ENCODE results near the gene MCRIP2. TPM values are rescaled to one million over a fixed set of nuclear protein-coding genes. Genes with fewer than 3 reads are reported as not detected.

The MCRIP2 gene
- total RNA-seq, 1 donor from 2014 or later, result 16.6 TPM

DNA sequence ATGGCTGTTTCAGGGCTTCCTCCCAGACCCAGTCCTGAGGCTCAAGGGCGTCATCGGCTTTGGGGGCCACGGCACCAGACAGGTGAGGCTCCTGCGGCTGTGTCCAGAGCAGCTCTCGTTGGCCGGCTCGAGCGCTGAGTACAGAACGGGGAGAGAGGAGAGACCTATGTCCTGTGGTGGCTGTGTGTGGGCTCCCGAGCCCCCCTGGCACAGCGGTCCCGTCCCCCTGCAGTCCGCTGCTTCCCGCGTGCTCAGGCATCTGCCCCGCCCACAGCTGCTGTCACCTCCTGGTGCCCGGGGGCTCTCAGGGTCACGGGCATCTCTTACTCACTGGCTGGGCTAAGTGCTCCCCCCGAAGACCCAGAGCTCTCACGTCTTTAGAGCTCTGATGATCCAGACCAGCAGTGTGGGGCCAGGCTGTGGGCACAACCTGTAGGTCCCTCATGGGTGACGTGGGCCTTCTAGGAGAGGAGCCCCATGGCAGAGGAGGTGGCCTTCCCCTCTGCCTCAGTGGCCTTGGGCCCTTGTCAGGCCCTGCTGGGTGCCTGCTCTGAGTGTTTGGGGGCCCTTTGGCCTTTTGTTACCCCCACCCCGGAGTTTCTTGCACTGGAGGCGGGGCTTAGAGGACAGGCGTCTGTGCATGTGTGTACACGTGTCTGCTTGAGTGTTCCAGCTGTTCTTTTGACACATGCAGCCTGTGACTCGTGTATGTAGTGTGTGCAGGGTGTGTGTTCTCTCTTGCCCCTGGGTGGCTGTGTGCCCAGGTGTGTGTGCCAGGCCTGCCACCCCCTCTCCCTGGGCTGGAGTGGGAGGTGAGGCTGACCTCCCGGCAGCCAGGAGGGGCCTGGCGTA, 11.1 kb downstream of the MCRIP2 start:
- TF ChIP-seq, protein P1, sequence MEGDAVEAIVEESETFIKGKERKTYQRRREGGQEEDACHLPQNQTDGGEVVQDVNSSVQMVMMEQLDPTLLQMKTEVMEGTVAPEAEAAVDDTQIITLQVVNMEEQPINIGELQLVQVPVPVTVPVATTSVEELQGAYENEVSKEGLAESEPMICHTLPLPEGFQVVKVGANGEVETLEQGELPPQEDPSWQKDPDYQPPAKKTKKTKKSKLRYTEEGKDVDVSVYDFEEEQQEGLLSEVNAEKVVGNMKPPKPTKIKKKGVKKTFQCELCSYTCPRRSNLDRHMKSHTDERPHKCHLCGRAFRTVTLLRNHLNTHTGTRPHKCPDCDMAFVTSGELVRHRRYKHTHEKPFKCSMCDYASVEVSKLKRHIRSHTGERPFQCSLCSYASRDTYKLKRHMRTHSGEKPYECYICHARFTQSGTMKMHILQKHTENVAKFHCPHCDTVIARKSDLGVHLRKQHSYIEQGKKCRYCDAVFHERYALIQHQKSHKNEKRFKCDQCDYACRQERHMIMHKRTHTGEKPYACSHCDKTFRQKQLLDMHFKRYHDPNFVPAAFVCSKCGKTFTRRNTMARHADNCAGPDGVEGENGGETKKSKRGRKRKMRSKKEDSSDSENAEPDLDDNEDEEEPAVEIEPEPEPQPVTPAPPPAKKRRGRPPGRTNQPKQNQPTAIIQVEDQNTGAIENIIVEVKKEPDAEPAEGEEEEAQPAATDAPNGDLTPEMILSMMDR (IDR thresholded peaks at IDR 0.05; ENCODE audit: partially characterized antibody, unreplicated experiment), result no peak
- H3K4me1 Mint-ChIP-seq (ENCODE audit: low read depth, unreplicated experiment), result no peaks in the 10 kb centered on the region
- no peaks in the 10 kb centered on the region for H3K36me3 Mint-ChIP-seq (ENCODE audit: unreplicated experiment)
- no peaks in the 10 kb centered on the region for H3K27me3 Mint-ChIP-seq (ENCODE audit: unreplicated experiment)
- H3K27ac Mint-ChIP-seq (ENCODE audit: unreplicated experiment), result no peak overlapping the region
- DNase-seq, result no peak
- no peaks in the 10 kb centered on the region for H3K9me3 Mint-ChIP-seq (ENCODE audit: unreplicated experiment)
- H3K4me3 Mint-ChIP-seq (ENCODE audit: unreplicated experiment), result no peak overlapping the region

DNA sequence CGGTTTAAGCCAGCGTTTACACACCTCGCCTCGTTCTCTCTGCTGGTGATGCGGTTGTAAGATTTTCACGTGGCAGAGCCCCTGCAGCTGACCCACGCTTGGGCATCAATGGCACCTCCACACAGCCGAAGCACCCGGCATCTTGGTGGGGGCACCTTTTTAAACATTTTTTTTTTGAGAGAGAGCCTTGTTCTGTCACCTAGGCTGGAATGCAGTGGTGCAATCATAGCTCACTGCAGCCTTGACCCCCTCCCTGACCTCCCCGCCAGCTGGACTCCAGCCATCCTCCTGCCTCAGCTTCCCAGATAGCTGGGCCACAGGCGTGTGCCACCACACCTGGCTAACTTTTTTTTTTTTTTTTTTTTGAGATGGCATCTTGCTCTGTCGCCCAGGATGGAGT, 12.4 kb downstream of the MCRIP2 start:
- no peaks in the 10 kb centered on the region for H3K36me3 Mint-ChIP-seq (ENCODE audit: unreplicated experiment)
- H3K4me3 Mint-ChIP-seq (ENCODE audit: unreplicated experiment), result no peak overlapping the region
- DNase-seq, result no peak
- H3K27me3 Mint-ChIP-seq (ENCODE audit: unreplicated experiment), result no peaks in the 10 kb centered on the region
- TF ChIP-seq, protein P1 (IDR thresholded peaks at IDR 0.05; ENCODE audit: partially characterized antibody, unreplicated experiment), result no peak
- no peak overlapping the region for H3K27ac Mint-ChIP-seq (ENCODE audit: unreplicated experiment)
- no peaks in the 10 kb centered on the region for H3K9me3 Mint-ChIP-seq (ENCODE audit: unreplicated experiment)
- H3K4me1 Mint-ChIP-seq (ENCODE audit: low read depth, unreplicated experiment), result no peaks in the 10 kb centered on the region

DNA sequence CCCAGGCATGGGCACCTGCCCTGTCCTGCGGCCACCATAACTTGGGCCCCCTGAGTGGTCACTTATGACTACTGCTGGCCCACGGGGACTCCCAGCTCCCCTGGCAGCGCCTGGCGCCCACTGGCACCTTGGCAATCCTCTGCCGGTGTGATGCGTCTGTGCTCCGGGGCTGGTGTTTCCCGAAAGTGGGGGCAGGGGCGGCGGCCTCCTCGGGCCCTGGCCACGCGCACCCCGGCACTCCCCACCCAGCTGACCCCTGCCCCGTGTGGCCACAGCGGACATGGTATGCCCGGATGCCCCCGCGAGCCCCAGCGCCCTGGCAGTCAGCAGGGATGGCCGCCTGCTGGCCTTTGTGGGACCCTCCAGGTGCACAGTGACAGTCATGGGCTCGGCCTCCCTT, 15.9 kb downstream of the MCRIP2 start:
- H3K27me3 Mint-ChIP-seq (ENCODE audit: unreplicated experiment), result peaks cover 1% of the 10 kb centered on the region
- no peak overlapping the region for H3K27ac Mint-ChIP-seq (ENCODE audit: unreplicated experiment)
- H3K4me3 Mint-ChIP-seq (ENCODE audit: unreplicated experiment), result no peak overlapping the region
- TF ChIP-seq, protein P1 (IDR thresholded peaks at IDR 0.05; ENCODE audit: partially characterized antibody, unreplicated experiment), result no peak
- no peaks in the 10 kb centered on the region for H3K36me3 Mint-ChIP-seq (ENCODE audit: unreplicated experiment)
- no peaks in the 10 kb centered on the region for H3K4me1 Mint-ChIP-seq (ENCODE audit: low read depth, unreplicated experiment)
- DNase-seq, result no peak
- no peaks in the 10 kb centered on the region for H3K9me3 Mint-ChIP-seq (ENCODE audit: unreplicated experiment)

DNA sequence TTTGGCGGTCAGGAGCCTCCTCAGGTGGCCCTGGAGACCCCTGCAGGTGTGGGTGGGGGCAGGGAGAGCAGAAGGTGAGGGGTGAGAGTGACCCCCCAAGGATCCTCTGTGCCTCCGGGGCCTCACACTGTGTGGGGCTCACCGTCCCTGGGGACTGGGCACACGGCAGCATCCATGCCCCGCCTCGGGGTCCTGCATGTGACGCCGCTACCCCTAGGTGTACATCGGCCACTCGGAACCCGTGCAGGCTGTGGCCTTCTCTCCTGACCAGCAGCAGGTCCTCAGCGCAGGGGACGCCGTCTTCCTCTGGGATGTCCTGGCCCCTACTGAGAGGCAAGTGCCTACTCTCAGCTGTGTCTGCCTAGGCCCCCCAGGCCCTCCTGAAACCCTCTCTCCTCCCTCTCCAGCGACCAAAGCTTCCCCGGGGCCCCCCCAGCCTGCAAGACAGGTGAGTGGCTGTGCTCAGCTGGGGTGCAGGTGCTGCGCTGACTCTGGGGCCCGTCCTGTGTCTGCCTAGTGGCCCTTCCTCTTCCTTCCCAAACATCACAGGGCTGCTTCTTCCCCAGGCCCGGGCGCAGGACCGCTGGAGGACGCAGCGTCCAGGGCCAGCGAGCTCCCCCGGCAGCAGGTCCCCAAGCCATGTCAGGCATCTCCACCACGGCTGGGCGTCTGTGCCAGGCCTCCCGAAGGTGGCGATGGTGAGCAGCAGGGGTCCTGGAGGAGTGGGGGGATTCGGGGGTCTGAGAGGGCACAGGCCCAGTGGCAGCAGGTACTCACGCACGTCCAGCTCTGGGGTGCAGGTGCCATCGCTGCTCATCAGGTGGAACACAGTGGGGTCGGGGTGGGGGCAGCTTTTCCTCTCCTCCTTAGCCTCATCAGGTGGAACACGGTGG, 17.3 kb downstream of the MCRIP2 start:
- no peaks in the 10 kb centered on the region for H3K36me3 Mint-ChIP-seq (ENCODE audit: unreplicated experiment)
- no peak overlapping the region for H3K27ac Mint-ChIP-seq (ENCODE audit: unreplicated experiment)
- DNase-seq, result no peak
- TF ChIP-seq, protein P1 (IDR thresholded peaks at IDR 0.05; ENCODE audit: partially characterized antibody, unreplicated experiment), result no peak
- no peaks in the 10 kb centered on the region for H3K9me3 Mint-ChIP-seq (ENCODE audit: unreplicated experiment)
- no peak overlapping the region for H3K4me3 Mint-ChIP-seq (ENCODE audit: unreplicated experiment)
- H3K27me3 Mint-ChIP-seq (ENCODE audit: unreplicated experiment), result peaks cover 5% of the 10 kb centered on the region
- peaks cover 1% of the 10 kb centered on the region for H3K4me1 Mint-ChIP-seq (ENCODE audit: low read depth, unreplicated experiment)
